Measurements from ENCODE around the gene BCL2L12. TPM values are rescaled to one million over a fixed set of nuclear protein-coding genes. Genes with fewer than 3 reads are reported as not detected.
"Not testable (repeated sequence)": the region's sequence is repeated elsewhere in the genome, so short reads cannot be mapped to it uniquely, and the experiment has no call there.

BCL2L12 gene, protein sequence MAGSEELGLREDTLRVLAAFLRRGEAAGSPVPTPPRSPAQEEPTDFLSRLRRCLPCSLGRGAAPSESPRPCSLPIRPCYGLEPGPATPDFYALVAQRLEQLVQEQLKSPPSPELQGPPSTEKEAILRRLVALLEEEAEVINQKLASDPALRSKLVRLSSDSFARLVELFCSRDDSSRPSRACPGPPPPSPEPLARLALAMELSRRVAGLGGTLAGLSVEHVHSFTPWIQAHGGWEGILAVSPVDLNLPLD
- 7.5 TPM for total RNA-seq (ENCODE audit: unreplicated experiment)
- long read RNA-seq, partial matches to known transcripts, result 0 of 3 reads
- long read RNA-seq, other reads (novel, unspliced or antisense), result 0 of 3 reads

DNA sequence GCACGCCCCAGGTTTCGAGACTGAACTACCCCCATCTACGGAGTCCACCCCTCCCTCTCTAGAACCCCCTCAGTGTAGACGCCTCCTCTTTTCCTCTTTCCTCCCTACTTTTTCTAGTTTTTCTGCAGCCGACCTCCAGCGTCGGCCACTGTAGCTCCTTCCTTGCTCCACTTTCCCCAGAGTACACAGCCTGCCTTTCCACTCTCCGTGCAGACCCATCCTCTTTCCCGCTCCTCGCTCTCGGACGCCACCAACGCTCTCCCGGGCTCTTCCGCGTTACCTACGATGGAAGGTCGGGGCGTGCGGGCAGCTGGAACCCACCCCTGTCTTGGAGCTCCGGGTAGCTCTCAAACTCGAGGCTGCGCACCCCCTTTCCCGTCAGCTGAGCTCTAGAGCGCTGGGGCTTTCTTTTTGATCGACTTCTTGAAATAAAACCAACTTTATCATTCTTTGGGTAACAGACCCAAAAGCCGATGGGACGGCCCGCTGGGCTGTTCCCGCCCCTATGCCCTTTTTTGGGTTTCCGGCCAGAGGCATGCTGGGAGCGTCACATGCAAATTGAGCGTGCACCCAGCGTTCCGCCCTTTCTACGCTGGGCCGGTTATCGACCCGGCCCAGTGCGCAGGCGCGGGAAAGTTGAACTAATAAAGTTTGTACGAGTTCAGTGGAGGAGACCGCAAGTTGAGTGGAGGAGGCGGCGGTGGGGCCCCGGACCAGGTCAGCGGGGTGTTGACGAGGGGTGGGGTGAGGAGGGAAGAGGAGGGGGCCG lies at the start of gene BCL2L12, which contains the start of gene IRF3:
BCL2L12 (plus strand) TSS at position 583 of the 769 bp plus-strand sequence. CDS start 760 bp downstream, outside the sequence.
IRF3 (minus strand) TSS at position 507 of the 769 bp plus-strand sequence. CDS start 1,019 bp downstream, outside the sequence.
- Mint-ChIP-seq H3K4me1 (ENCODE audit: low read depth, unreplicated experiment) (peaks cover 4% of the 10 kb centered on the region), H3K36me3 (ENCODE audit: unreplicated experiment) (no peaks in the 10 kb centered on the region), H3K27ac (ENCODE audit: unreplicated experiment) (peak within 1 kb of the TSS; percentile 74), H3K4me3 (ENCODE audit: unreplicated experiment) (peak within 1 kb of the TSS; percentile 100), H3K27me3 (ENCODE audit: unreplicated experiment) (peaks cover 3% of the 10 kb centered on the region), H3K9me3 (ENCODE audit: unreplicated experiment) (peaks cover 8% of the 10 kb centered on the region)
- TF ChIP-seq, protein P1, sequence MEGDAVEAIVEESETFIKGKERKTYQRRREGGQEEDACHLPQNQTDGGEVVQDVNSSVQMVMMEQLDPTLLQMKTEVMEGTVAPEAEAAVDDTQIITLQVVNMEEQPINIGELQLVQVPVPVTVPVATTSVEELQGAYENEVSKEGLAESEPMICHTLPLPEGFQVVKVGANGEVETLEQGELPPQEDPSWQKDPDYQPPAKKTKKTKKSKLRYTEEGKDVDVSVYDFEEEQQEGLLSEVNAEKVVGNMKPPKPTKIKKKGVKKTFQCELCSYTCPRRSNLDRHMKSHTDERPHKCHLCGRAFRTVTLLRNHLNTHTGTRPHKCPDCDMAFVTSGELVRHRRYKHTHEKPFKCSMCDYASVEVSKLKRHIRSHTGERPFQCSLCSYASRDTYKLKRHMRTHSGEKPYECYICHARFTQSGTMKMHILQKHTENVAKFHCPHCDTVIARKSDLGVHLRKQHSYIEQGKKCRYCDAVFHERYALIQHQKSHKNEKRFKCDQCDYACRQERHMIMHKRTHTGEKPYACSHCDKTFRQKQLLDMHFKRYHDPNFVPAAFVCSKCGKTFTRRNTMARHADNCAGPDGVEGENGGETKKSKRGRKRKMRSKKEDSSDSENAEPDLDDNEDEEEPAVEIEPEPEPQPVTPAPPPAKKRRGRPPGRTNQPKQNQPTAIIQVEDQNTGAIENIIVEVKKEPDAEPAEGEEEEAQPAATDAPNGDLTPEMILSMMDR (IDR thresholded peaks at IDR 0.05; ENCODE audit: partially characterized antibody, unreplicated experiment), result no peak
- peak; percentile 95 for DNase-seq

DNA sequence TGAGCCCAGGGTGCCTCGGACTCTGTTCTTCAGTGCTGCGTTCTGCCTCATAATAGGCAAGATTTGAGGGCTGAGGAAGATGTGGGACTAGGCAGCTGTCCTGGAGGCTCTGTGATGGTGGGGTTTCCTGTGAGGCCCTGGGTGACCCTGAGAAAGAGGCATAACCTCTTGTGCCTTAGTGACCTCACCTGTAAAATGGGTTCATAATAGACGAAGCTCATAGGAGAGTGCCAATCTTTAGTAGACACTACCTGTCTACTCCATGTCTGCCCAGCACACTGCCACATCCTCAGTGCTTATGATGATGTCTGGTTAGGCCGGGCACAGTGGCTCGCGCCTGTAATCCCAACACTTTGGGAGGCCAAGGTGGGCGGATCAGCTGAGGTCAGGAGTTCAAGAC lies 49.2 kb upstream of the BCL2L12 start:
- TF ChIP-seq, protein P1 (IDR thresholded peaks at IDR 0.05; ENCODE audit: partially characterized antibody, unreplicated experiment), result no peak
- peaks cover 9% of the 10 kb centered on the region for H3K27me3 Mint-ChIP-seq (ENCODE audit: unreplicated experiment)
- H3K36me3 Mint-ChIP-seq (ENCODE audit: unreplicated experiment), result no peaks in the 10 kb centered on the region
- H3K27ac Mint-ChIP-seq (ENCODE audit: unreplicated experiment), result no peak overlapping the region
- H3K4me1 Mint-ChIP-seq (ENCODE audit: low read depth, unreplicated experiment), result peaks cover 12% of the 10 kb centered on the region
- DNase-seq, result no peak
- H3K9me3 Mint-ChIP-seq (ENCODE audit: unreplicated experiment), result no peaks in the 10 kb centered on the region
- no peak overlapping the region for H3K4me3 Mint-ChIP-seq (ENCODE audit: unreplicated experiment)

DNA sequence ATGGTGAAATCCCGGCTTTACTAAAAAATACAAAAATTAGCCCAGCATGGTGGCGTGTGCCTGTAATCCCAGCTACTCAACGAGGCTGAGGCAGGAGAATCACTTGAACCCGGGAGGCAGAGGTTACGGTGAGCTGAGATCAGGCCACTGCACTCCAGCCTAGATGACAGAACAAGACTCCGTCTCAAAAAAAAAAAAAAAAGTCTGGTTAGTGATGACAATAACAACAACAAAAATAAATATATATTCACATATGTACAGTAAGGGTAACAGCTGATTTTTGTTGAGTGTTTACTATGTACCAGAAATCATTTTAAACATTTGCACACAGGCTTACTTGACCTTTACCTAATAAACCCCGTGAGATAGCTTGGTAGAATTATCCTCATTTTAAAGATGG lies 48.8 kb upstream of the BCL2L12 start:
- Mint-ChIP-seq H3K4me1 (ENCODE audit: low read depth, unreplicated experiment) (peaks cover 12% of the 10 kb centered on the region), H3K27ac (ENCODE audit: unreplicated experiment) (no peak overlapping the region), H3K27me3 (ENCODE audit: unreplicated experiment) (peaks cover 9% of the 10 kb centered on the region), H3K9me3 (ENCODE audit: unreplicated experiment) (no peaks in the 10 kb centered on the region), H3K4me3 (ENCODE audit: unreplicated experiment) (no peak overlapping the region), H3K36me3 (ENCODE audit: unreplicated experiment) (no peaks in the 10 kb centered on the region)
- no peak for DNase-seq
- TF ChIP-seq, protein P1 (IDR thresholded peaks at IDR 0.05; ENCODE audit: partially characterized antibody, unreplicated experiment), result no peak

DNA sequence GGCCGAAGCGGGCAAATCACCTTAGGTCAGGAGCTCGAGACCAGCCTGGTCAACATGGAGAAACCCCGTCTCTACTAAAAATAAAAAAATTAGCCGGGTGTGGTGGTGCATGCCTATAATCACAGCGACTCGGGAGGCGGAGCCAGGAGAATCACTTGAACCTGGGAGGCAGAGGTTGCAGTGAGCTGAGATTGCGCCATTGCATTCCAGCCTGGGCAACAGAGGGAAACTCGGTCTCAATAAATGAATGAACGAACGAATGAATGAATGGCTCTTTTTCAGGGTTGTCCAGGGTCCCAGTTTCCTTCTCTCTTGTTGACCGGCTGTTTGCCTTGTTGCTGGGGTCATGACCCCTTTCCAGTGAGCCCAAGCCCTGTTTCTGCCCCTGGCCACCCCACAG lies 47.9 kb upstream of the BCL2L12 start:
- DNase-seq; H3K36me3 Mint-ChIP-seq (ENCODE audit: unreplicated experiment); H3K27ac Mint-ChIP-seq (ENCODE audit: unreplicated experiment); H3K4me3 Mint-ChIP-seq (ENCODE audit: unreplicated experiment); H3K27me3 Mint-ChIP-seq (ENCODE audit: unreplicated experiment); H3K9me3 Mint-ChIP-seq (ENCODE audit: unreplicated experiment): not testable (repeated sequence)
- peaks cover 12% of the 10 kb centered on the region for H3K4me1 Mint-ChIP-seq (ENCODE audit: low read depth, unreplicated experiment)

DNA sequence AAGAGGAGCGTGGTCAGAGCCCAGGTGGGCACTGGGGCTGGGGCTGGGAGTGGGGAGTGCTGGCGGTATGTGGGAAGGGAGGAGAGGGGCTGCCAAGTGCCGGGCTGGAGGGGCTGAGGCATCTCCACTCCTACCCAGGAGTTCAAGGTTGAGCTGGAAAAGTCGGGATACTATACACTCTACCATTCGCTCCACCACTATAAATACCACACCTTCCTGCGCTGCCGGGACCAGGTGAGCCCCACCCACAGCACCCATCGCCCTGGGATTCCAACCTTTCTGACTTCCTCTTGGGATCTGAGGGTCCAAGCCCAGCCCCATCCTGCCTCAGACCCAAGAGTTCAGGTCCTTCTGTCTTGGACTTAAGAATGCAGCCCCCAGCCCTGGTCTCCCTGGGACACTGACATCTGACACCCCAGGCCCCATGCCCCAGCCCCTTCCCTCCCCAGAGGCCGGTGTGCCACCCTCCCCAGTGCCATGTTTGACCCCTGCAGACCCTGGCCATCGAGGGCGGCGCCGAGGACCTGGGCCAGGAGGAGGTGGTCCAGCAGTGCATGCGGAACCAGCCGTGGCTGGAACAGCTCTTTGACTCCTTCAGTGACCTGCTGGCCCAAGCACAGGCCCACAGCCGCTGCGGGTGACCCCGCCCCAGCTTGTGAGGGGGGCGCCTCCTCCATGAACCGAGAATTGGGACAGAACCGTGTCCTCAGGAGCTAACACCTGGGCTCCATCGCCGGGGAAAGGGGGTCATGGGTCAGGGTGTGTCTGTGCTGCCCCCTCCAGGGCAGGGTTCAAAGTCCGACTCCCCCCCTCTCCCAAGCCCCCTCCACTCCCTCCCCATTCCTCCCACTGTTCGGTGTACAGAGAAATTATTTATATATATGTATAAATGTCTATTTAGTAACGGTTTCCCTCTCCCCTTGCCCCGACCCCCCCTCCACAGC lies 40.5 kb upstream of the BCL2L12 start:
- no peaks in the 10 kb centered on the region for H3K4me1 Mint-ChIP-seq (ENCODE audit: low read depth, unreplicated experiment)
- no peaks in the 10 kb centered on the region for H3K36me3 Mint-ChIP-seq (ENCODE audit: unreplicated experiment)
- TF ChIP-seq, protein P1 (IDR thresholded peaks at IDR 0.05; ENCODE audit: partially characterized antibody, unreplicated experiment), result no peak
- no peak for DNase-seq
- H3K9me3 Mint-ChIP-seq (ENCODE audit: unreplicated experiment), result peaks cover 3% of the 10 kb centered on the region
- H3K27ac Mint-ChIP-seq (ENCODE audit: unreplicated experiment), result no peak overlapping the region
- no peaks in the 10 kb centered on the region for H3K27me3 Mint-ChIP-seq (ENCODE audit: unreplicated experiment)
- no peak overlapping the region for H3K4me3 Mint-ChIP-seq (ENCODE audit: unreplicated experiment)

All from glutamatergic neuron (in vitro differentiated cells).